Measurements from ENCODE around the gene ACO2.

The ACO2 gene

GRCh38 chr22:41523464-41524221 is 54.7 kb downstream of the ACO2 start:
- DNase-seq (ENCODE audit: low read depth), result peak; percentile 40

GRCh38 chr22:41524251-41524661 is 55.3 kb downstream of the ACO2 start:
- no peak for DNase-seq (ENCODE audit: low read depth)

GRCh38 chr22:41524809-41525449 is 56.0 kb downstream of the ACO2 start:
- no peak for DNase-seq (ENCODE audit: low read depth)

DNA sequence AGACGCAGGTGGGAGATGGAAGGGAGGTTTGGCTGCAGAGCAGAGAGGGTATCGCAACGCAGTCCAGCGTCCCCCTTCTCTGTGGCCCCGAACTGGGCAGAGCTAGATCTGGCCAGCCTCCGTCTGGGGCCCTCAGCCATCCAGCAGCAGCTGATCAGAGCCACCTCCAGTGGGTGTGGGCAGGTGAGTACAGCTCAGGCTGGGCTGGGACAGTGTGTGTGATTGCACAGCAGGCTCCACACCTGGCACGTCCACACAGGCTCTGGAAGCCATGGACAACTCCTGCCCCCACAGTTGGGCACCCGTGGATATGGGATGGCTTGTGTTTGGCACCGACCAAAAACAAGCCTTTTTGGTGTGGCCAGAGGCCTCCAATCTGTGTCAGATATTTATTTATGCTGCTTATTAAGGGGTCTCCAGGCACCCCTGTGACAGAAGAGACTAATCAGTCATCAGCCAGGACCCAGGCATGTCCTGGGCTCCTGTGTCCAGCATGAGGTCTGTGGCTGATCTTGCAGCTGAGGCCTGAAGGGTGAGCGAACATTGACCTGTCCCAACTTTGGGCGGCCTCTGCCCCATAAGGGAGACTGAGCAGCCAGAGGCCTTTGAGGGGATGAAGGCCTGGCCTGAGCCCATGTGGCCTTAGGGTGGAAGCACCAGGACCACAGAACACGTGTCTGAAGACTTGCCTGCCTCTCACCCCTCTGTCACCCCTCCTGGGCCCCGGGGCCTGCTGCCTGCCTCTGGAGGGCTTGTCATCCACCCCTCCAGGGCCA is 56.7 kb downstream of the ACO2 start:
- DNase-seq (ENCODE audit: low read depth), result no peak

DNA sequence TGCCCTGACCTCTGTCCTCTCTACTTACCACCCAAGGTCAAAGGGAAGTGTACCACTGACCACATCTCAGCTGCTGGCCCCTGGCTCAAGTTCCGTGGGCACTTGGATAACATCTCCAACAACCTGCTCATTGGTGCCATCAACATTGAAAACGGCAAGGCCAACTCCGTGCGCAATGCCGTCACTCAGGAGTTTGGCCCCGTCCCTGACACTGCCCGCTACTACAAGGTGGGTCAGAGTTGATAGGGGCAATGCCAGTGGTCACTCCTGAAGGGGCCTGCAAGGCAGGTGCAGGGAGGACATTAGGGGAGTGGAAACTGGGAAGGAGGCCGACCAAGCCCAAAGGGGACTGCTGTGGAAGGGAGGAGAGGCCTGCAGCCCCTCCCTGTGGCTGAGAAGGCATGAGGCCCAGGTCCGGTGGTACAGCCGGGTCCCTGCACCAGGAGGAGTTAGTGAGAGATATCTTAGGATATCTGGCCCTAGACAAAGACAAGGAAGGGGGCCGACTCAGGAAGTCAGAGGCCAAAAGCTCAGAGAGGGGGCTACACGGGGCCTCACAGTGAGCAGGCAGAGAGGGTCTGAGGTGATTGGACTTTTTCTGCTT is 57.4 kb downstream of the ACO2 start:
- no peak for DNase-seq (ENCODE audit: low read depth)

GRCh38 chr22:41526830-41527799 is 58.2 kb downstream of the ACO2 start:
- no peak for DNase-seq (ENCODE audit: low read depth)

DNA sequence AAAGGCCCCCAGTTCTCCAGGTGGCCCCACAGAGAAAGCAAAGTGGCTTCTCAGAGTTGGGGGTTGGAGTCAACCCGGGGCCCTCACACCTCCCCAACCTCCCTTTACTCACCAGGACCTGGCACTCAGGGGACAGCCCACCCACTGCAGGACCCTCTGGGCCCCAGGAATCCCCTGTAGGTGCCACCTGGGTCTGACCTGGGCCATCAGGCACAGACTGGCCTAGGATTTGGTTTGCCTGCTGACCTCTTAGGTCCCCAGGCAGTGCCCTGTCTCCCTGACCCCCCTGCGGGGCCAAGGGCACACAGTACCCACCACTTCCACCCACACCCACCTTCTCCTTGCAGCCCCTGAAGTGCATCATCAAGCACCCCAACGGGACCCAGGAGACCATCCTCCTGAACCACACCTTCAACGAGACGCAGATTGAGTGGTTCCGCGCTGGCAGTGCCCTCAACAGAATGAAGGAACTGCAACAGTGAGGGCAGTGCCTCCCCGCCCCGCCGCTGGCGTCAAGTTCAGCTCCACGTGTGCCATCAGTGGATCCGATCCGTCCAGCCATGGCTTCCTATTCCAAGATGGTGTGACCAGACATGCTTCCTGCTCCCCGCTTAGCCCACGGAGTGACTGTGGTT is 59.3 kb downstream of the ACO2 start:
- no peak for DNase-seq (ENCODE audit: low read depth)

- no peak for DNase-seq (ENCODE audit: low read depth)
Observed at GRCh38 chr22:41528938-41529561, 60.1 kb downstream of the ACO2 start.

DNA sequence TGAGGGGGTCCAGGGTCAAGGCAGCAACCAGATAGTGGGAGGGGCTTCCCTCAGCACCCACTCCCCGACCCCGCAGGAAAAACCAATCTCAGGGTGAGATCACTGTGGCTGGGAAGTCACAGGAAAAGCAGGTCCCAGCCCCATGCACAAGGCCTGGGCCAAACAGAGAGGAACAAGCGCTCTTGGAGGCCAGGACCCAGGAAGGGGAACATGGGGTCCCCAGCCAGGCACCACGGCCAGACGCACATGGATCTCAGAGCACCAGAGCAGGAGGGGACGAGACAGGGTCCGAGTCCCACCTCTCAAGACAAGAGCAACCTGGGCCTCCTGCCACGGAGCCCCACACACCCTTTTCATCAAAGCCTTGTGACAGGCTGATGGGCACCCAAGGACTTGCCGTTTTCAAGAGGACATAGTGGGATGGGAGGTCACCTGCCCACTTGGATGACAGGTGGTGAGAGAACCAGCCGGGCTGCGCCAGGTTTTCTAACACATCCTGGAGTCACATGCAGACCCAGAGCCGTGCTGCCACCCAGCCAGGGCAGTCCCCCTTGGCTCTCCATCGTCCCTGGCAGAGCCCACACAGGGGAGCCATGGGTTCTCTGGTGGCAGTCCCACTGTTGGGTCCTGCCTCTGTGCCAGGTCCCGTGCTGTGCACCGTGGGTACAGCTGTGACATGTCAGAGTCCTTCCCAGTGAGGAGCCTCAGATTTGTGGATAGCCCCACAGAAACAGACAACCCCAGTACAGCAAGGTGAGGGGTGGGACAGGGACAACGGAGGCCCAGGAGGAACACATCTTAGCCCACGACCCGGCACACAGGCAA is 62.2 kb downstream of the ACO2 start:
- no peak for DNase-seq (ENCODE audit: low read depth)

- no peak for DNase-seq (ENCODE audit: low read depth)
Observed at GRCh38 chr22:41531715-41532477, 63.0 kb downstream of the ACO2 start.

DNA sequence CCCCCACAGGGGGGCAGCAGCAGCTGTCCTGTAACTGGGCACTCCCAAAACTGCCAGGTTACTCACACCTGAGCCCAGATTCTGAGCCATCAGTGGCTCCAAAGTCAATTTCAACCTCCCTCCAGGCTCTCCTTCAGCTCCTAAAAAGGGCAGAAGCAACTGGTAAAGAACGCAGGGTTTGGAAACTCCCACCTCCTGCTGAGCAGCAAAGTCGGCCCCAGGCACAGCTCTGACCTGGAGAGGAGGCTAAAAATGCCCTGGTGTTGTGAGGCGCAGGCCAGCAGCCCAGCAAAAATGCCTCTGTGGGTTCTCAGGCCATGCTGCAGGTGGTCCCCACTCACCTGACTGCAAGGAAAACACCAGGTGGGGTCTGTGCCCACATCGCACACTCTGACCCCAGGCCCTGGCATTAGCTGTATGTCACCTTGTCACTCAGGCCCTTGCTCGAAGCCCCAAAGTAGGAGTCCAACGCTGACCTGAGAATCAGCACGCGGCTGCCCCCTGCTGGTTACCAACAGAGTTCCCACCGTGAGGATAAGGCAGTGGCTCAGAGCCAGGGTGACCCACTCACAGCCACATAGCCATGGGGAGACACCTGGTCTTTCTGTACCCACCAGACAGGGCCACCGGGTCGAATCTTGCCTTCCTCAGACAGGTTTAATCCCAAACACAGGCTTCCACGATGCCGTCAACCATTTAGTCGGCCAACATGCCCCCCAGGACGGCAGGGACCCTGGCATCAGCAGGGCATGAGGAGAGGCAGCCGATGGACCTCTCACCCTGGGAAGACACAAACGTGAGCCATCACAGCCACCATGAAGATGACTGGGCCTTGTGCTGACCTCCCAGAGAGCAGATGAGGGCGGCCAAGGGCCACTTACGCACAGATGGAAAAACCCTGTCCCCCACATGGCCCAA is 64.2 kb downstream of the ACO2 start:
- DNase-seq (ENCODE audit: low read depth), result no peak

- no peak for DNase-seq (ENCODE audit: low read depth)
Observed at GRCh38 chr22:41534219-41534618, 65.3 kb downstream of the ACO2 start.

- no peak for DNase-seq (ENCODE audit: low read depth)
Observed at GRCh38 chr22:41535244-41535643, 66.3 kb downstream of the ACO2 start.

GRCh38 chr22:41537203-41537602 is 68.3 kb downstream of the ACO2 start:
- DNase-seq (ENCODE audit: low read depth), result no peak

DNA sequence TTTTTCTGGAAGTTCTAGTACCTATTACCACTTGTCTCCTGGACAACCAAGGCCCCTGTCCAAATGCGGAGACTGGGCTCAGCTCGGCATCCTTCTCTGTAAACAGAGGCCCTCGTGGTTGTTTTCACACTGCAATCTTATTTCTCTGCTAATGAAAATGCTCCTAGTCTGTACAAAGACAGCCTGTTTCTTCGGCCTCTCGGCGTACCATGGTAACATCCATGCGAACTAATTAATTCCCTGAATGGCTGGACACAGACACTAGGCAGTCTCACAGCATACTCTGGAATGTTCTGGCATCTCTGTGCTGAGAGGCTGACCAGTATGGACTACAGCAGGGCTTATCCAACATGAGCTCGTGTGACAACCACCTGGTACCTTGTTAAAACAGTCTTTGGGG is 69.7 kb downstream of the ACO2 start:
- no peak for DNase-seq (ENCODE audit: low read depth)

GRCh38 chr22:41539146-41540005 is 70.5 kb downstream of the ACO2 start:
- DNase-seq (ENCODE audit: low read depth), result no peak

GRCh38 chr22:41540006-41540315 is 71.0 kb downstream of the ACO2 start:
- DNase-seq (ENCODE audit: low read depth), result no peak
